RCC 7860 (cell line): ENCODE data around the gene LSAMP.

Experiments
- DNase-seq: peaks from one replicate; pipeline ENCODE4 v3.0.0-alpha.2; 2015; ENCODE audit warnings: low spot score
- FAIRE-seq: peaks from 2 replicates; lab custom pipeline; 2012; peaks lifted over from hg19 to GRCh38; lab: Jason Lieb, UNC

LSAMP gene

DNA sequence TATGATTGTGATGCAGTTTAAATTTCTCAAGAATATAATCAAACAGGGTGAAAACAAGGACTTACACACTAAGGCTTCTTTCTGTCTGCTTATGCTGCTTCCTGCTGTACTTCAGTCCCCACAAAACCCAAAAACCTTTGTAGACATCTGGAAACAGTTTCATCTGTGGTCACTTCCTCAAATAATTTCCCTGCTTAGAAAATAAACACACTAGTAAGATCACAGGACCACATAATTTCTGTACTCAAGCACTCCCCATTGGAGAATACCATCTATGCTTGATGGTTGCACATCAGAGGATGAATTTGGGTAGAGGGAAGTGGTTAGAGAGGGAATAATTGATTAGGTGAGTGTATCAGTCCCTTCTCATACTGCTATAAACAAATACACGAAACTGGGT, 266.2 kb downstream of the LSAMP start:
- no peak for DNase-seq
- FAIRE-seq = no peak

DNA sequence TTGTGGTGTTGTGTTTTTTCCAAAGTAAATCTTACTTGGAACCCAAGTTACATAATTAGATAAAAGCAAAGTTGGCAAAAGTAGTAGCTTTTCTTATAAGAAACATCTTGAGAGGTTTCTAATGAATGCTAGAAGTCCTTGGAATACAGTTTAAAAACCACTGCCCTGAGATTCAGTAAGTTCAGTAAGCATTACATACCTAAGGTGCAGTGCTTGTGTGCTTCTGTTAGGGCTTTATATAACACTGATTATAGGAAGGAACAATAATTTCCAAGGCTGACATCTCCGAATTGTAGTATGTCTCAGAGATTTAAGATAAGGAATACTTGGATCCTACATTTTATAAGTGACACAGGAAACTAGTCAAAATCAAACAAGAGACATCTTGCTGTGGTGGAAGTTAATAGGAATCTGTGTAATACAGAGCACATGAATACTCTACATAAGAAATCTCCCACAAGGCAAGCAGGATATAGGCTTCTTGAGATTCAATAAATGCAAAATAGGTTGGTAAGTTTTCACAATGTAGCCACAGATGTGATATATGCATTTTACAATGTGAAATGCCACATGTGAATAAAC, 268.2 kb downstream of the LSAMP start:
- DNase-seq (no peak), FAIRE-seq (no peak)

DNA sequence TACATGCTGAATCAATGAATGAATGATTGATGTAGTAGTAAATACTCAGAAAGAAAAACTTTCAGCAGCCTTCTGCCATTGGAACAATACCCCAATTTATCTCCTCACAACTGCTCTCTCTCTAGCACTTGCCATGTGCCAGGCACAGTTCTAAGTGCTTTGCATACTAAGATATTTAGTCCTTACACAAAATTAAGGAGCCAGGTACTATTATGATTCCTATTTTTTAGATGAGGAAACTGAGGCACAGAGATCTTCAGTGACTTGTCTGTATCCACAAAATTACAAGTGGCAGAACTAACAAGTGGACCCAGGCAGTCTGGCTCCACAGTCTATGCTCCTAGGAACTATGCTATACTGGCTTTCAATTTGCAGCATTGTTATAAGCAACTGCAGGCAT, 279.2 kb downstream of the LSAMP start:
- FAIRE-seq (no peak), DNase-seq (no peak)

DNA sequence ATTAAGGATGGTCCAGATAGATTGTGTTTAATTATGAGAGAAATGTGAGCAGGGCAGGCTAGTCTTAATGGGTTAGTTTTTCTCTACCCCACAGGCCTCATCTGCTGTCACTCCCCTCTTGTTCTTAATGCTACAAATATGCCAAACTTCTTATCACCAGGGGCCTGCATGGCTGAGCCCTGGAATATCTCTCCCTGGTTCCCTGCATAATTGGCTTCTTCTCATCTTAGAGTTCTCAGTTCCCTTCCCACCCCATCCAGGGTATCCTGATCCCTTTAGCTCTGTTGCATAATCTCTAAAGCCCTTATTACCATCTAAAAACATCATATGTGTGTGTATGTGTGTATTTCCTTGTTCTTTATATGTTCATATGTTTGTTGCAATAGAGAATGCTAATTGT, 279.6 kb downstream of the LSAMP start:
- FAIRE-seq (no peak), DNase-seq (no peak)

DNA sequence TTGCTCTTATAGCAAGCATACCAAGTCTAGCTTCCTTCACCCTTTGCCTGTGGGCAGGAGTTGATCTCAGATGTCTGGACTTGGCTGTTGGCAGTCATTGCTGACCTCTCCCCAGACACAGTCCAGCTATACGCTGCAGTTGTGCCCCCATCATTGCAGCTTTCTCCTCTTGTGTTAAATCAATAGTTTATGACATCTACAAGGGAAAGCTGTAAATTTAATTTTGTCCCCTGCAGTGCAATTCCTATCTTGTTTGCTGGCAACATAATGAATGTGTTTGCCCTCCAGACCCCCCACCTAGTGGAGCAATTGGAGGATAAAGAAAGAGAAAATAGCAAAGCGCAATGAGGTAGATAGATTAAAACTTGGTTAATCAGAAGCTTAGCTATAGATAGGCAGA, 280.2 kb downstream of the LSAMP start:
- FAIRE-seq (no peak), DNase-seq (no peak)

DNA sequence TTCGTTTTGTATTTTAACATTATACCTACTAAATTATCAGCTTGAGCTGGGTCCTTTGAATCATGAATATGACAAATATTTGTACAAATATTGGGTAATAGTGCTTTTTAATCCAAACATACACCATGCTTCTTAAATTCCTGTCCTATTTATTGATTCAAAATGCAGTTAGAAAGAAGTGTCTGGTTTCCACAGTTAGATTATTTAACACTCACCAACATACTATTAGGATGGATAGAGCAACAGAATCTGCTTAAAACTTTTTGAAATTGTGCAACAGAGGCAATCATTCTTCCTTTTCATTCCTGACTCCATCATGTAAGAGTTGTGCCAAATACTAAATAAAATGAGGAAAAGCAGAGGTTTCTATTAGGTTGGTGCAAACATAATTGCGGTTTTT, 281.2 kb downstream of the LSAMP start:
- DNase-seq (no peak), FAIRE-seq (no peak)

DNA sequence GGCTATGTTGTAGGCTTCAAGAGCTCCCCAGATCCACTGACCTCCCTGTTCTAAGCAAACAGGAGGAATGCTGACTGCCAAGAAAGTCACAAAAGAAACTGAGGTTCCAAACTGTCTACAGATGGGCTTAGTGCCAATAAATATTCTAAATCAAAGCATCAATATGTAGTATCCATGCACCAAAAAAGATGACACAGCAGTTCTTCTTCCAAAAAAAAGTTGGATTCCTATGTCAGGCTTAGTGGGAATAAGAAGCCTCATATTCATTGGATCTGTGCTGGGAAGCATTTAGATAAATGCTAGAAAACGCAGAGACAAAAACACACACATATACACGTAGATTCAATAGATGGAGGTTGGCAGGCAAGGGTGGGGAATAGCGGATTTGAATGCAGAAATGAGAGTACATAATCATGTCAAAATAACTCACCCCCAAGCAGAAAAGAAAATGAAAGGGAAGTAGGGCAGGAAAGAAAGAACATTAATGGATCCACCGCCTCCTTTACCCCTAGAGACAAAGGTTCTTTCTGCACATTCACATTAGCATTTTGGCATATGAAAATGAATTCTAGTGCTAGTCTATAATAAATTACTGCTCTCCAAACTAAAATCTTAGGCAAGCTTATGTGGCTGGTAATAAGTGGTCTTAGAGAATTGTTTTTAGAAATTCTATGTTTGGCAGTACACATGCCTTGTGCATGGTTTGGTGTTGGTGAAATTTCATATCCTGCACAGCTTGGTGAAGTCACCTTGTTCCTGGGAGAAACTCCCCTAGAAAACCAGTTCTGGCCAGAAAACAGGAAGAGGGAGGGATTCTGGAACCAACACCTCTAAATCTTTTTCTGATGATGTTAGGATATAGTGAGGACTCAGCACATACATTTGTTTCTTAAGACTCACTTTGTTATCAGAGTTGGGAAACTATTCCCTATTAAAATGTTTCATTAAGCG, 283.4 kb downstream of the LSAMP start:
- DNase-seq (no peak), FAIRE-seq (no peak)

DNA sequence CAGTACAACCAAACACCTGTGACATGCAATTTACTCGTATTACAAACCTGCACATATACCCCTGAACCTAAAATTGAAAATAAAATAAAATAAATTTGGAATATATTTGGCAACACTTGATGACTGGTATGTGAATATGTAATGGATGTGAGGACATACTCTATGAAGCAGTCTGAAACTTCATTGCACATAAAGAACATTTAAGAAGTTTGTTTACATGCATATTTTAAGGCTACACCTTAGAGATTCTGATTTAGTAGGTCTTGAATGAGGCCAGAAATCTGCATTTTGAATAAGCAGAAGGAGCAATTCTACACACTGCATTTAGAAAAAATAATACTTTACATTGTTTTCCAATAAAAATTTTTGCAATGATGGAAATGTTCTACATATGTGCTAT, 284.7 kb downstream of the LSAMP start:
- FAIRE-seq (no peak), DNase-seq (no peak)

DNA sequence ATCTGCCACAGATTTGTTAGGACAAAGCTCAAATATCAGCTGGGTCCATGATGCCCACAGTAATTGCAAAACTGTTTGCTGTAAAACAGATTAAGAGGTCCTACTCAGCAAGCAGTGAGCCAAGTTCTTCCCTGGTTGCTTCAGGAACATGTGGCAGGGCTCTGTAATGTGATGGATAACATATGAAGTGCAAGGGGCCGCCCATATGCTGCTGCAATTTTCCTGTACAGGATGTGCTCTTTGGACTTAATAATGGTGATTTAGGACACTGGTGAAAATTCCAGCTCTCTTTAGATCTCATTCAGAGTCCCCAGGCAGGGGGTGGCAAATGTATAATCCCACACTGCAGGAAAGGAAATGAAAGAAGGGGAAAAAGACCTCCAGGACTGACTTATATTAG, 289.4 kb downstream of the LSAMP start:
- no peak for FAIRE-seq

DNA sequence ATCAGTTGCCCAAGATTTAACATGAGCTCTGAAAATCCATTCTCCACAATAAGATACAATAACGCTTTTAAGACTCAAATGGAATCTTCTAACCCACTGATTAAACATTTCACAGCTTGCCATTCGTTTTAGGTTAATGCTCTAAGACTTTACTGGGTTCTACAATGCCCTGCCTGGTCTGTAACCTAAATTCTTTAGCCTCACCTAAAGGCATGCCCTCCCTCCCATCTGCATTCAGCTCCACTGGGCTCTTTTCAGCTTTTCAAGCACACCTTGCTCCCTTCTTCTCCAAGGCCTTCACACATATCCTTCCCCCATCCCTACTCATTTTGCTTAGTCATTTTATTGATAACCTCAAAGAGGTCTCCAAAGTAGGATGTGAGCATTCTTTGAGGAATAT, 290.9 kb downstream of the LSAMP start:
- no peak for FAIRE-seq

More for the DNA sequence above, 289.4 kb downstream of the LSAMP start:
- DNase-seq = no peak

DNA sequence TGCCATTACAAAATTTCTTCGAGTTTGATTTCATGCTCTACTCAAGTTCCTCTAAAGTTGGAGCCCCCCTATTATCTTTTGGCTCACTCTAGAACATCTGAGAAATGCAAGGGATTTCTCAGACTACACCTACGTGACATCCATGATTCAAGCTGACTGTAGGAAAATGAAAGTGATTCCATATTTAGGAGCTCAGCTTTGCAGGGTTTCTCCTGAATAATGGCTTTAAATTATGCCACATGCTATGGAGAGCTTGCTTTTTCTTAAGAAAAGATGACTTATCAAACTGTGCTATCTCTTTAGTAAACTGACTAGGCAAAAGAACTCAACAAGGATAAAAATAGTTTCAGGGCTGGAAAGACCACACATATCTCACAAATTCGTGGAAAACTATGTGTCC, 292.1 kb downstream of the LSAMP start:
- DNase-seq (no peak), FAIRE-seq (no peak)

More for the DNA sequence above, 290.9 kb downstream of the LSAMP start:
- no peak for DNase-seq

DNA sequence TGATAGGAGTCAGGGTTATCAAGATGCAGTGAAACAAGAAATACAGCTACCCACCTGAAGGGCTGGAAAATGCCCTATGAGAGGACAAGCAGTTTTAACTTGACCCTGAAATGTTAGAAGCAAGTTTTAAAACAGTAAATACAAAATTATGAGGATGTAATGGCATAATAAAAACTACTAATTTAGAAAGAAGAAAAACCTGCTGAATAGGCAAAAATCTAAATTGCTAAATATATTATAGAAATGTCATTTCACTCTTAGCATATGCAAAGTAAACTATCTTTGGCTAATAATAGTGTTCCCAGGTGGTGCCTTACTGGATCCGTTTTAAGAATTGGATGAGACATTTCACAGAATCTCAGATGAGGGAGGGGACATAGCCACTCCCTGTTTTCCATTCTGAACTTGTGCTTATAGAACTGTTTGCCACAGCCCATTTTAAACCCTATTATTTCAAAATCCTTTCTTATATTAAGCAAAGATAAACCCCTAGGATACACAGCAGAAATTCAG, 294.6 kb downstream of the LSAMP start:
- no peak for FAIRE-seq
- DNase-seq = no peak

DNA sequence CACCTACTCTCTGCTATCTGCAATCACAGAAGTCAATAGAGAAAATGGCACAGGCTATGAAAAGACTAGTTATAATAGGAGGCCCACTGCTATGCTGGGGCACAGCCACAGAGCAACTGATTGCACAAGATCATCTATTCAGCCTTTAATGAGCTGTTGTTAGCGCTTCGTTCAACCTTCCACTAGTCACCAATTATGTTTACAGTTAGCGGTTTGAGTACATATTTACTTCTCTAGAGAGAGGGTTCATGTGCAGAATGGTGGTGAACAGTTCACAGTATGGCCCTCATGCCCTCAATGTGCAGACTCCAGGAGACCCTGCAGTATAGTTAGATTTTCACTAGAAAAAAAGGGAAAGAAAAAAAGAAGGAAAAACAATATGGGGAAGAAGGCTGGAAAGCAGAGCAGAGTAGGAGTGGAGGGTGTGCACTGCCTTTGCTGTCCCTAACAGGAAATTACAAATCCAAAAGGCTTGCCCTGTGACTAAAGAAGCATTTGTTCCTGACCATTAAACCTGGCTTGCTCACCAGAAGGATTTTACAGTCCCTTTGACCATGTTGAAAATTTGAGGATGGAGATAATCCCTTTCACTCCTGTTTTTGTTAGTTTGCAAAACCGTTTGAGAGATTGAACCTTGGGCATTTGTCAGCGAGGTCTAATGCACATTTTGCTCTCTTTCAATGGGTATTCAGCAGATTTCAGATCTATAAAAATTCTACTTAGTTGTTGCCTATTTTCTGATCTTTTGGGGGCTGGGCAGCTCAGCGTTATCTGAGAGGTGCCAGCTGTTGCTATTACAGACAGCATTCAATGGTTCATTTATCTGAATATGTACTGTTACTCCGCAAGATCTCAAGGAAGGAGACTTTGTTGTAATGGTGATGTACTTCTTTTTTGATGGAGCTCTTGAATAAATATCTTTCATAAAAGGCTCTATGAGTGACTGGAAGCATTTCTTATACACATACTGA, 296.1 kb downstream of the LSAMP start:
- FAIRE-seq = no peak
- peak; percentile 34 for DNase-seq

DNA sequence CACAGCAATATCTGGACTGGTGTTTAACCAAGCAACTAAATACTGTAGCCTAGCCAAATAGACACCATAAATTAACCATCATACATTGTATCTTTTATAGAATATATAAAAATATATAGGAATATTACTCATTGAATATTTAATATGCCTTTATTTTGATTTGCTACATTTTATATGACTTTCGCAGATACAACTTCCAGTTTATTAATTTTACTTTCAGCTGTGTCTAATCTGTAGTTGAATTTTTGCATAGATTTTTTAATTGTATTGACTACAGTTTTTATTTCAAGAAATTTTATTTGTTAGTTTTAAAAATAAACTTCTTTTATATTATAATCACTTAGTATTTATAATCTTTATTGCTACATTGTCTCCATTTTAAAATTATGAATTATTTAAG, 299.7 kb downstream of the LSAMP start:
- DNase-seq (no peak), FAIRE-seq (peak; percentile 57)

DNA sequence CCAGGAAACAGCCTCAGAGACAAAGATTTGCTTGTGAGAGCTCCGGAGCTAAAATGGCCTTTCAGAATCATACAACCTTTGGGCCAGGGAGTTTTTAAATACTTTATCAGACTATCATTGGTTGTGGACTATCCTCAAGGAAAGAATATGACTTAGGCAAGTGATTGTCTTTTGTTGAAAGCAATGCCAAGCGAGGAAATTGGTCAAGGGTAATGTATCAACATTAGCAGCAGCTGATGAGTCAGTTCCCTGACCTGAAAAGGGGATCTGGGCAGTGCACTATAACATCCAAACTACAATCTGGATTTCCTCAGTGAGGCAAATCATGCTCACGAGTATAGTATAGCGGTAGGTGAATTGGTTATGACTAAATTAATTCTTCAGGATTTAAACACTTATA, 303.6 kb downstream of the LSAMP start:
- FAIRE-seq (no peak), DNase-seq (no peak)

DNA sequence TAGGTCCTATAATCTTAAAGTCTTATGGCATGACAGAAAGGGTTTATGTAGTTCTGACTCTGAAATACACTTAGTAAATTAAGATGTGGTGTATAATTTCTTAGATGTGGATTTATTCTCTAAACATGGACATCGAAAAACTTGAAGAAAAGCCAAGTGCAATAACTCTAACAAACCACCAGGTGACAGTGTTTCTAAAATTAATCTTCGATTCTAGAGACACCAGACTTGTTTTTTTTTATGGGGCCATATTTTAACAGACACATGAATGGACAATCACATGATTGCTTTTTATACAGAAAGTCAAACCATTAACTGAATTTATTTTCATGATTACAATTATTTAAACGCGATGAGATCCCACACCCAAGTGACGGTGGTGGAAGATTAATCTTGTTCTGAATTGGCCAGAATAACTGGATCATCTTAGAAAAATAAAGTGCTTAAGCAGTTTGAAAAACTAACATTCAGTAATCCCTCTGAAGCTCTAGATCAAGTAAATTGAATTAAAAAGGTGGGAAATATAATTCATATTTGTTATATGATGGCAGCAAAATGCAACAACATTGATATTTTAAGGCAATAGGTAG, 305.1 kb downstream of the LSAMP start:
- DNase-seq (peak; percentile 41), FAIRE-seq (peak; percentile 80)

DNA sequence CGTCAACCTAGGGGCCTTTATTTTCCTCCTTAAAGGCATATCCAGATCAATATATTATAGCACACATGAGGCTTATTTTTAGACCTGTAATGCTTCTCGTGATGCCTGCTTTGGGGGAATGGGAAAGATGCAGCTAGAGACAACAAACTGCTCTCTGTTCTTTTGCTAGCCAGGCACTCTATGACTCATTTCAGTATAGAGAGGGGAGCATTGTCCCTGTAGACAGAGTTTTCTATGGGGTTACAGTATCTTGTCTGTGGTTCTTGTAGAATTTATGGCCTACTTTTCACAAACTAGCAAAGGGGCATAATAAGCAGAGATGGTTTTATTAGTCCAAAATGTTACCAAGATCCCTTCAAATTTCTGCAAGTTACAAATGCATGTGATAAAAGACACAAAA, 305.6 kb downstream of the LSAMP start:
- FAIRE-seq (no peak), DNase-seq (no peak)

DNA sequence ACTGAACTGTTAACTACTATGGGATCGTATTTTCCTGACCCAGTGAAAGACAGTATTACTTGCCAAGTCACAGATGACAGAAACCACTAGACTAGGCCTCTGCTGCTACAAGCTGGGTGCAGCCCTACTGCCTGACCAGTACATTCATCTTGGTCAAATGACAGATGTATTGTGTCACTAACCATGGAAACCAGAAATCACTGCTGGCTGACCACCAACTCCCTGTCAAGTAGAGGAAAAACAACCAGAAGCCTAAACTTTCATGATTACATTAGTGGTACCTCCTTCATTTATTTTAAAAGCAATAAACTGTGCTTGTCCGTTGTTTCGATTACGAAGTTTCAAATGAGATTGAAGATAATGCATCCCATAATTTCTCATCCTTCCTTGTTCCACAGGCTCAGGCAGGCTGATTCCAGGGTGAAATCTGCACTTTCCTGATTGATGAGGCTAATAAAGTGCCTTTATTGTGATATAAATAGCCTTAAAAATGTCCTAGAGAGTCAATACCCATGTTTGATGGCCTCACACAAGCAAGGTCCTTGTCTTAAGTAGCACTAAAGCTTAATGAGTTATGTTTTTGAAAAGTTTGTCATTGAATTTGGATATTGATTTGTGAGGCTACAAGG, 309.7 kb downstream of the LSAMP start:
- FAIRE-seq (peak; percentile 79), DNase-seq (peak; percentile 74)

DNA sequence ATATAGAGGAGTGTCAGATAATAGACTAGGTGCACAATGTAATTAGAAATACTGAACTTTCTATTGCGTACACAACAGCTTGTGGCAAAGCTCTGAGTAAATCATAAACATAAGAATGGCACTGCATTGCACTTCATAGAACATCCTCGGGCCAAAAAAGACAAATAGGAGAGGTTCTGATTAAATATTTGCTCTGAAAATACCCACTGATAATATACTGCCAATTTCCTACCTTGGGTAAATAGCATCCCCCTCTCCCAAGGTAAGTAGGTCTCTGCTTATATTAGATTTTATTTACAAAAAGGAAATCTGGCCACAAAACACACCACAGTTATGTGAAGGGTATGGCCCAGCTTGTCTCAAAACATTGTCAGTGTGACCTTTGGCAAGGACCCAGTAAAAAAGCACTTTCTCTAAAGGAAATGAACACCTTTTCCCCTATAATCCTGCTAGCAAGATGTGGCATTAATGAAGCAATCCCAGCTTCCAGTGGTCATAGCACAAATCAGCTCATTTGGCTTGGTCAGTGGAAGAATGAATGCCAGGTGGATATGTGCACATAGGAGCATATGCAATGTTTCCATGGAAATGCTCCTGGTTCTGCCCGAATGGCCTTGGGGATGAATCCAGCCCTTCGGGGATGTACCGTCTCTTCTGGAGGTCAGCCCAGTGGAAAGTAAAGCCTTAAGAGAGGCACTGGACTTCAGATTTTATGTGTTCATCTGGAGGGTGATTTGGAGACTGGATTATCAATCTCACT, 315.9 kb downstream of the LSAMP start:
- no peak for DNase-seq
- FAIRE-seq = no peak
